Ishikawa (cell line): ENCODE data around the gene SLC29A1.

Experiments used
- CEBPB ChIP-seq: IDR thresholded peaks from 2 replicates; pipeline ENCODE4 v1.6.1; 2012
- EGR1 ChIP-seq: IDR thresholded peaks from 2 replicates; pipeline ENCODE4 v1.6.1; 2012
- EP300 ChIP-seq: IDR thresholded peaks from 2 replicates; pipeline ENCODE4 v1.6.1; 2012; ENCODE audit warnings: borderline replicate concordance
- FOXM1 ChIP-seq: IDR thresholded peaks from 2 replicates; pipeline ENCODE4 v1.6.1; 2012; ENCODE audit warnings: low read depth, borderline replicate concordance
- NFIC ChIP-seq: IDR thresholded peaks from 2 replicates; pipeline ENCODE4 v1.6.1; 2012
- RAD21 ChIP-seq: IDR thresholded peaks from 2 replicates; pipeline ENCODE4 v1.6.1; 2012; ENCODE audit warnings: low read depth
- TAF1 ChIP-seq: IDR thresholded peaks from 2 replicates; pipeline ENCODE4 v1.6.1; 2012; ENCODE audit warnings: low read depth, mild to moderate bottlenecking
- TEAD4 ChIP-seq: IDR thresholded peaks from 2 replicates; pipeline ENCODE4 v1.6.1; 2012
- USF1 ChIP-seq: IDR thresholded peaks from 2 replicates; pipeline ENCODE4 v1.6.1; 2012
- YY1 ChIP-seq: IDR thresholded peaks from 2 replicates; pipeline ENCODE4 v1.6.1; 2012; ENCODE audit warnings: low read depth
- TF ChIP-seq, protein P1 (sequence below): IDR thresholded peaks from 2 replicates; pipeline ENCODE4 v1.6.1; 2012; ENCODE audit warnings: low read depth, mild to moderate bottlenecking
- TF ChIP-seq, protein P2 (sequence below): IDR thresholded peaks from 2 replicates; pipeline ENCODE4 v1.6.1; 2012

DNA sequence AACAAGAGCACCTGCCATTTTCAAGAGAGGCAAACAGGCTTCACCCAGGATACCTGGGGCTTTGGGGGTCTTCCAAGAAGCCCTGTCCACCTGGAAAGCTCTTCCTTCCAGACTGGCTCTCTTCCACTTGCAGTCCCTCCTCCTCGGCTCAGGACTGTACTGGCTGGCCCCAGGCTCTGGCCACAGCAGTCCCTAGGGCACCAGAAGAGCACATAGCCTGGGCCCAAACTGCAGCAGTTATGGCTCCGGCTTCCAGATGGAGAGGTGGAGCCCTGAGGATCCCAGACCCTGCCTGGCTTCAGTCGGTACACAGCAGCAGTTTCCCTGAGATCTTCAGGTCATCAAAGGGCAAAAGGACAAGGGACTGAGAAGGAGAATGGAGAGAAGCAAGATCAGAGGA, 35.5 kb downstream of the SLC29A1 start:
- TF ChIP-seq, protein P1, sequence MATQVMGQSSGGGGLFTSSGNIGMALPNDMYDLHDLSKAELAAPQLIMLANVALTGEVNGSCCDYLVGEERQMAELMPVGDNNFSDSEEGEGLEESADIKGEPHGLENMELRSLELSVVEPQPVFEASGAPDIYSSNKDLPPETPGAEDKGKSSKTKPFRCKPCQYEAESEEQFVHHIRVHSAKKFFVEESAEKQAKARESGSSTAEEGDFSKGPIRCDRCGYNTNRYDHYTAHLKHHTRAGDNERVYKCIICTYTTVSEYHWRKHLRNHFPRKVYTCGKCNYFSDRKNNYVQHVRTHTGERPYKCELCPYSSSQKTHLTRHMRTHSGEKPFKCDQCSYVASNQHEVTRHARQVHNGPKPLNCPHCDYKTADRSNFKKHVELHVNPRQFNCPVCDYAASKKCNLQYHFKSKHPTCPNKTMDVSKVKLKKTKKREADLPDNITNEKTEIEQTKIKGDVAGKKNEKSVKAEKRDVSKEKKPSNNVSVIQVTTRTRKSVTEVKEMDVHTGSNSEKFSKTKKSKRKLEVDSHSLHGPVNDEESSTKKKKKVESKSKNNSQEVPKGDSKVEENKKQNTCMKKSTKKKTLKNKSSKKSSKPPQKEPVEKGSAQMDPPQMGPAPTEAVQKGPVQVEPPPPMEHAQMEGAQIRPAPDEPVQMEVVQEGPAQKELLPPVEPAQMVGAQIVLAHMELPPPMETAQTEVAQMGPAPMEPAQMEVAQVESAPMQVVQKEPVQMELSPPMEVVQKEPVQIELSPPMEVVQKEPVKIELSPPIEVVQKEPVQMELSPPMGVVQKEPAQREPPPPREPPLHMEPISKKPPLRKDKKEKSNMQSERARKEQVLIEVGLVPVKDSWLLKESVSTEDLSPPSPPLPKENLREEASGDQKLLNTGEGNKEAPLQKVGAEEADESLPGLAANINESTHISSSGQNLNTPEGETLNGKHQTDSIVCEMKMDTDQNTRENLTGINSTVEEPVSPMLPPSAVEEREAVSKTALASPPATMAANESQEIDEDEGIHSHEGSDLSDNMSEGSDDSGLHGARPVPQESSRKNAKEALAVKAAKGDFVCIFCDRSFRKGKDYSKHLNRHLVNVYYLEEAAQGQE = no peak
- TF ChIP-seq EP300 = no peak
- TF ChIP-seq, protein P2, sequence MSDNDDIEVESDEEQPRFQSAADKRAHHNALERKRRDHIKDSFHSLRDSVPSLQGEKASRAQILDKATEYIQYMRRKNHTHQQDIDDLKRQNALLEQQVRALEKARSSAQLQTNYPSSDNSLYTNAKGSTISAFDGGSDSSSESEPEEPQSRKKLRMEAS = no peak
- no peak for TF ChIP-seq TAF1
- TF ChIP-seq YY1 = no peak
- no peak for TF ChIP-seq TEAD4
- no peak for TF ChIP-seq NFIC
- no peak for TF ChIP-seq FOXM1
- TF ChIP-seq CEBPB = no peak
- TF ChIP-seq RAD21 = no peak
- TF ChIP-seq EGR1 = no peak
- TF ChIP-seq USF1 = no peak
